RWPE2 (cell line): ENCODE results near the gene PPP2R5C.
A peak's percentile ranks its signal among the peaks of the same experiment; 100 is the strongest.

Experiments used
- ATAC-seq: fragments of 200-7000 bp; cut with Tn5 transposase; 3 replicates; pipeline ENCODE4 v1.9.1; 2021; ENCODE audit warnings: low read depth
- DNase-seq: peaks from one replicate; pipeline ENCODE4 v3.0.0-alpha.2; 2020; ENCODE audit warnings: low spot score
- H3K27ac ChIP-seq: fragments of 450-650 bp; 2 replicates; pipeline ENCODE4 v1.5.1; 2017; ENCODE audit warnings: mild to moderate bottlenecking; ENCODE audit not compliant: poor library complexity, severe bottlenecking
- H3K27me3 ChIP-seq: fragments of 250-450 bp; sonication (Bioruptor Pico); 2 replicates; pipeline ENCODE4 v1.5.1; 2021; ENCODE audit warnings: mild to moderate bottlenecking, moderate library complexity; ENCODE audit not compliant: insufficient read depth, poor library complexity, severe bottlenecking
- H3K36me3 ChIP-seq: fragments of 250-450 bp; sonication (Bioruptor Pico); 2 replicates; pipeline ENCODE4 v1.5.1; 2020; ENCODE audit warnings: low read depth, mild to moderate bottlenecking, moderate library complexity
- H3K4me1 ChIP-seq: fragments of 250-450 bp; sonication (Bioruptor Pico); 2 replicates; pipeline ENCODE4 v1.5.1; 2021; ENCODE audit warnings: mild to moderate bottlenecking, moderate library complexity; ENCODE audit not compliant: insufficient read depth, poor library complexity, severe bottlenecking
- H3K4me3 ChIP-seq: fragments of 250-450 bp; sonication (Bioruptor Pico); 2 replicates; pipeline ENCODE4 v1.5.1; 2021; ENCODE audit warnings: mild to moderate bottlenecking, moderate library complexity; ENCODE audit not compliant: severe bottlenecking
- H3K9me3 ChIP-seq: fragments of 250-450 bp; sonication (Bioruptor Pico); 2 replicates; pipeline ENCODE4 v1.5.1; 2021; ENCODE audit warnings: mild to moderate bottlenecking, moderate library complexity; ENCODE audit not compliant: severe bottlenecking
- TF ChIP-seq, protein P1 (sequence below): fragments of 450-650 bp; IDR thresholded peaks from one replicate; pipeline ENCODE4 v1.5.1; 2017; ENCODE audit warnings: mild to moderate bottlenecking, moderate library complexity; ENCODE audit not compliant: poor library complexity, severe bottlenecking

The PPP2R5C gene

DNA sequence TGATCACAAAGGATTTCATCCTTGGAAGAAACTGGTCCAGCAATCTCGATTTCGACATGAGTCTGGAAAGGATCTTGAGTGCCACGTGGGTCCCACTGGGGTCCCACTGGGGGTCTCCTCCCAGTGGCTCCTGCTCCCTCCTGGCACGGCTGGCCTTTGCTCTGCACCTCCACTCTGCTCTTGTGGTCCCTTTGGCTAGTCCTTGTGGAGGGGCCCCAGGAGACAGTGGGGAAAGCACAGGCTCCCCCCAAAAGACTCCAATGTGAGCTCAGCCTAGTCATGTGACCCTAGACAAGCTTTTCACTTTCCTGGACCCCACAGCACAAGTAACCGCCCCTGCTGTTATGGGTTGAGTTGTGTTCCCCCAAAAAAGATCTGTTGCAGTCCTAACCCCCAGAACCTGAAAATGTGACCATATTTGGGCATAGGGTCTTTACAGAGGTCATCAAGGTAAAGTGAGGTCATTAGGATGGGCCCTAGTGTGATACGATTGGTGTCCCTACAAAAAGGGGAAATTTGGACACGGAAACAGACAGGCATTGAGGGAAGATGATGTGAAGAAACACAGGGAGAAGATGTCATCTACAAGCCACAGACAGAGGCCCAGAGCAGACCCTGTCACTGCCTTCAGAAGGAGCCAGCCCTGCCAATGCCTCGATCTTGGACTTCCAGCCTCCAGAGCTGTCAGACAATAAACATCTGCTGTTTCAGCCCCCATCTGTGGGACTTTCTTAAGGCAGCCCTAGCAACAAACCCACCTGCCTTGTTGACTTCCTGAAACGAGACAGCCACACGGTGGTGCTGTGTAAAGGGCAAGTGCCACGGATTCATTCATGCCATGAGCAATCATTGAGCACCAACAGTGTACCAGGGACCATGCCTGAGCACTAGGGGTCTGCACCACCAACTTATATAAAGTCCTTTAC is 23.8 kb upstream of the PPP2R5C start:
- DNase-seq, result no peak
- no peaks in the 10 kb centered on the region for H3K4me1 ChIP-seq
- H3K9me3 ChIP-seq, result no peaks in the 10 kb centered on the region
- no peaks in the 10 kb centered on the region for H3K27me3 ChIP-seq
- no peak overlapping the region for H3K4me3 ChIP-seq
- ATAC-seq, result no peak
- H3K36me3 ChIP-seq, result no peaks in the 10 kb centered on the region
- H3K27ac ChIP-seq, result no peak overlapping the region
- TF ChIP-seq, protein P1, sequence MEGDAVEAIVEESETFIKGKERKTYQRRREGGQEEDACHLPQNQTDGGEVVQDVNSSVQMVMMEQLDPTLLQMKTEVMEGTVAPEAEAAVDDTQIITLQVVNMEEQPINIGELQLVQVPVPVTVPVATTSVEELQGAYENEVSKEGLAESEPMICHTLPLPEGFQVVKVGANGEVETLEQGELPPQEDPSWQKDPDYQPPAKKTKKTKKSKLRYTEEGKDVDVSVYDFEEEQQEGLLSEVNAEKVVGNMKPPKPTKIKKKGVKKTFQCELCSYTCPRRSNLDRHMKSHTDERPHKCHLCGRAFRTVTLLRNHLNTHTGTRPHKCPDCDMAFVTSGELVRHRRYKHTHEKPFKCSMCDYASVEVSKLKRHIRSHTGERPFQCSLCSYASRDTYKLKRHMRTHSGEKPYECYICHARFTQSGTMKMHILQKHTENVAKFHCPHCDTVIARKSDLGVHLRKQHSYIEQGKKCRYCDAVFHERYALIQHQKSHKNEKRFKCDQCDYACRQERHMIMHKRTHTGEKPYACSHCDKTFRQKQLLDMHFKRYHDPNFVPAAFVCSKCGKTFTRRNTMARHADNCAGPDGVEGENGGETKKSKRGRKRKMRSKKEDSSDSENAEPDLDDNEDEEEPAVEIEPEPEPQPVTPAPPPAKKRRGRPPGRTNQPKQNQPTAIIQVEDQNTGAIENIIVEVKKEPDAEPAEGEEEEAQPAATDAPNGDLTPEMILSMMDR, result no peak

DNA sequence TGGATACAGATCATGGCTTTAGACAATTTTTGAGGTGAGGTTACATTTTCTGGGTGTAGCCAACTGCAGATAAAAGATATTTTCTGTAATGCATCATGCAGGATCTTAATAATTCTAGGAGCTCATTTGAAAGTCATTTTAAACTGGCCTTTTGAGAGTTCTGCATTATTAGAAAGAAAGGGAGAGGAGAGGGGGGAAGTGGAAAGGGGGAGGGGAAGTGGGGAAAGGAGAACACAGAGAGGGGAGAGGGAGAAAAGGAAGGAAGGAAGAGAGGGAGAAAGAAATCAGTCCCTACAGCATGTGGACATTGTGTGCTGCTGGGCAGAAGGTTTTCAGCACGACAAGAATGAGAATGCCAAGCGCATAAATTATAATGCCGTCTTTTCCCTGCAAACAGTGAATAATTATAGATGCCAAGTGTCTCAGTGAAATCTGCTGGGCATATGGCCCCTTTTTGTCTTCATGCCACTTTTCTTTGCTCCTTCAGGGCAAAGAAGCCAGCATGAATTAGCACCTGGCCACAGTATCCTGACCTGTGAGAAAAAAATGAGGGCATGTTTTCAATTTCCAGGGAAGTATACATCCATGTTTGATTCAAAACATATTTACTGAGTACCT is 22.7 kb upstream of the PPP2R5C start:
- TF ChIP-seq, protein P1, result no peak
- Histone ChIP-seq H3K27ac (no peak overlapping the region), H3K4me3 (no peak overlapping the region), H3K27me3 (no peaks in the 10 kb centered on the region), H3K36me3 (no peaks in the 10 kb centered on the region), H3K4me1 (no peaks in the 10 kb centered on the region), H3K9me3 (no peaks in the 10 kb centered on the region)
- no peak for DNase-seq
- ATAC-seq, result no peak

DNA sequence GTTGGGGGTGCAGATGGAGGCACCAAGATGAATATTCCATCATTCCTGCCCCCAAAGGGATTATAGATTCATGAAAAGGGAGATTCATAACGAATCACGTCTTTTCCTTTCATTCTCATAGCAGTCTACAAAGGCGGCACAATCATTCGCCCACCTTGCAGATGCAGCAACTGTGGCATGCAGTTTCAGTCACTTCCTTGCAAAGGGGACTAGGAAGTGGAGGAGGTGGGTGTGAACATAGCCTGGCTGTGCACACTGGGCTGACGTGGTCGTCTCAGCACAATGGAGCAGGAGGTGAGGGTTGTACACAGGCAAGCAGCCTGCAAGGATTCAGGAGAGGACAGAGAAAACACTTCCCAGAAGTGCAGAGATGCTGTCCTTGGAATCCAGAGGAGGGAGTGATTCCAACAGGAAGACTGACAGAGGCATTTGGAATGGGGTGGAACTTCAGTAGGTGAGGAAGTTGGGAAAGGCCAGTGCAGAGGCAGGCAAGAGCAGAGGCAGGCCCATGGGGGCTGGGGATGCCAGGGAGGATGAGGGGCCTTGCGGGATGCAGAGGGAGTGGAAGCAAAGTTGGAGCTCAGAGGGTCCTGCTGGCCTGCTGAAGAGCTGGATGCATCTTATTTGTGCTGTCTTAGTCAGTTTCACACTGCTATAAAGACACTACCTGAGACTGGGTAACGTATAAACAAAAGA is 21.9 kb upstream of the PPP2R5C start:
- ATAC-seq (peak; percentile 65), DNase-seq (no peak)
- Histone ChIP-seq H3K36me3 (no peaks in the 10 kb centered on the region), H3K27me3 (no peaks in the 10 kb centered on the region), H3K4me3 (no peak overlapping the region), H3K9me3 (no peaks in the 10 kb centered on the region), H3K27ac (no peak overlapping the region), H3K4me1 (no peaks in the 10 kb centered on the region)
- TF ChIP-seq, protein P1, result no peak

DNA sequence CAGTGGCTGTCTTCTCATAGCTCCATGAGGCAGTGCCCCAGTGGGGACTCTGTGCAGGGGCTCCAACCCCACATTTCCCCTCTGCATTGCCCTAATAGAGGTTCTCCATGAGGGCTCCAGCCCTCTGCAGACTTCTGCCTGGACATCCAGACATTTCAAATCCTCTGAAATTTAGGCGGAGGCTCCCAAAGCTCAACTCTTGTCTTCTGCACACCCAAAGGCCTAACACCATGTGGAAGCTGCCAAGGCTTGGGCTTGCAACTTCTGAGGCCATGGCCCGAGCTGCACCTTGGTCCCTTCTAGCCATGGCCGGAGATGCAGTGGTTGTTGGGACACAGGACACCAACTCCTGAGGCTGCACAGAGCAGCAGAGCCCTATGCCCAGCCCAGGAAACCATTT is 20.5 kb upstream of the PPP2R5C start:
- ATAC-seq (no peak), DNase-seq (no peak)
- no peaks in the 10 kb centered on the region for H3K9me3 ChIP-seq
- TF ChIP-seq, protein P1, result no peak
- H3K4me1 ChIP-seq, result no peaks in the 10 kb centered on the region
- H3K27ac ChIP-seq, result no peak overlapping the region
- H3K36me3 ChIP-seq, result no peaks in the 10 kb centered on the region
- H3K27me3 ChIP-seq, result no peaks in the 10 kb centered on the region
- no peak overlapping the region for H3K4me3 ChIP-seq
